ENCODE results near the gene IGF1R.

GRCh38 chr15:98813951-98814350 is 165.6 kb downstream of the IGF1R start:
- TF ChIP-seq, protein P1, sequence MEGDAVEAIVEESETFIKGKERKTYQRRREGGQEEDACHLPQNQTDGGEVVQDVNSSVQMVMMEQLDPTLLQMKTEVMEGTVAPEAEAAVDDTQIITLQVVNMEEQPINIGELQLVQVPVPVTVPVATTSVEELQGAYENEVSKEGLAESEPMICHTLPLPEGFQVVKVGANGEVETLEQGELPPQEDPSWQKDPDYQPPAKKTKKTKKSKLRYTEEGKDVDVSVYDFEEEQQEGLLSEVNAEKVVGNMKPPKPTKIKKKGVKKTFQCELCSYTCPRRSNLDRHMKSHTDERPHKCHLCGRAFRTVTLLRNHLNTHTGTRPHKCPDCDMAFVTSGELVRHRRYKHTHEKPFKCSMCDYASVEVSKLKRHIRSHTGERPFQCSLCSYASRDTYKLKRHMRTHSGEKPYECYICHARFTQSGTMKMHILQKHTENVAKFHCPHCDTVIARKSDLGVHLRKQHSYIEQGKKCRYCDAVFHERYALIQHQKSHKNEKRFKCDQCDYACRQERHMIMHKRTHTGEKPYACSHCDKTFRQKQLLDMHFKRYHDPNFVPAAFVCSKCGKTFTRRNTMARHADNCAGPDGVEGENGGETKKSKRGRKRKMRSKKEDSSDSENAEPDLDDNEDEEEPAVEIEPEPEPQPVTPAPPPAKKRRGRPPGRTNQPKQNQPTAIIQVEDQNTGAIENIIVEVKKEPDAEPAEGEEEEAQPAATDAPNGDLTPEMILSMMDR (IDR thresholded peaks at IDR 0.05), result no peak
- TF ChIP-seq POLR2A (IDR thresholded peaks at IDR 0.05), result no peak
